ENCODE results near the gene CUL3. TPM values are rescaled to one million over a fixed set of nuclear protein-coding genes. Genes with fewer than 3 reads are reported as not detected.
A peak's percentile ranks its signal among the peaks of the same experiment; 100 is the strongest.
"Not testable (repeated sequence)": the region's sequence is repeated elsewhere in the genome, so short reads cannot be mapped to it uniquely, and the experiment has no call there.

CUL3 gene
- total RNA-seq, 2 donors from 2014 or later: 59.3 to 66.0 TPM

- DNase-seq: peak; percentile 29
- no peak for ATAC-seq
- intact Hi-C loops (cut with DNase I): no loop called here
Observed at GRCh38 chr2:224584111-224584784, 915 bp downstream of the CUL3 start.

GRCh38 chr2:224583033-224583432, 2.1 kb downstream of the CUL3 start:
- ATAC-seq; intact Hi-C loops (cut with DNase I); DNase-seq: not testable (repeated sequence)

GRCh38 chr2:224580248-224580647, 4.9 kb downstream of the CUL3 start:
- DNase-seq (no peak), ATAC-seq (no peak)
- intact Hi-C loops (cut with DNase I): no loop called here

GRCh38 chr2:224579411-224579810, 5.8 kb downstream of the CUL3 start:
- intact Hi-C loops (cut with DNase I): no loop called here
- ATAC-seq (no peak), DNase-seq (no peak)

- intact Hi-C loops (cut with DNase I): no loop called here
- DNase-seq (no peak), ATAC-seq (no peak)
Observed at GRCh38 chr2:224577541-224577940, 7.6 kb downstream of the CUL3 start.

GRCh38 chr2:224576088-224576715, 9.0 kb downstream of the CUL3 start:
- intact Hi-C loops (cut with DNase I): no loop called here
- ATAC-seq: no peak

GRCh38 chr2:224574423-224575084, 10.6 kb downstream of the CUL3 start:
- intact Hi-C loops (cut with DNase I): no loop called here
- ATAC-seq: no peak
- DNase-seq: no peak

More at GRCh38 chr2:224576088-224576715, 9.0 kb downstream of the CUL3 start:
- DNase-seq: no peak

- no peak for ATAC-seq
- no peak for DNase-seq
- intact Hi-C loops (cut with DNase I): no loop called here
Observed at GRCh38 chr2:224573724-224574123, 11.4 kb downstream of the CUL3 start.

- intact Hi-C loops (cut with DNase I): no loop called here
- ATAC-seq (no peak), DNase-seq (no peak)
Observed at GRCh38 chr2:224572338-224572737, 12.8 kb downstream of the CUL3 start.

- intact Hi-C loops (cut with DNase I): no loop called here
Observed at GRCh38 chr2:224570328-224570993, 14.7 kb downstream of the CUL3 start.

GRCh38 chr2:224569654-224570053, 15.5 kb downstream of the CUL3 start:
- DNase-seq: no peak
- intact Hi-C loops (cut with DNase I): no loop called here

More at GRCh38 chr2:224570328-224570993, 14.7 kb downstream of the CUL3 start:
- DNase-seq (no peak), ATAC-seq (peak in 1 of 2 donors; percentile 31)

GRCh38 chr2:224565452-224566035, 19.6 kb downstream of the CUL3 start:
- no peak for DNase-seq
- intact Hi-C loops (cut with DNase I): no loop called here
- ATAC-seq: no peak

More at GRCh38 chr2:224569654-224570053, 15.5 kb downstream of the CUL3 start:
- no peak for ATAC-seq

- DNase-seq (no peak), ATAC-seq (no peak)
- intact Hi-C loops (cut with DNase I): no loop called here
Observed at GRCh38 chr2:224563537-224563936, 21.6 kb downstream of the CUL3 start.

- intact Hi-C loops (cut with DNase I): no loop called here
- ATAC-seq (no peak), DNase-seq (no peak)
Observed at GRCh38 chr2:224562831-224563230, 22.3 kb downstream of the CUL3 start.

GRCh38 chr2:224561234-224562005, 23.7 kb downstream of the CUL3 start:
- intact Hi-C loops (cut with DNase I): no loop called here
- no peak for ATAC-seq

GRCh38 chr2:224560549-224560948, 24.6 kb downstream of the CUL3 start:
- DNase-seq: no peak
- intact Hi-C loops (cut with DNase I): no loop called here
- ATAC-seq: no peak

More at GRCh38 chr2:224561234-224562005, 23.7 kb downstream of the CUL3 start:
- no peak for DNase-seq

- ATAC-seq (no peak), DNase-seq (no peak)
- intact Hi-C loops (cut with DNase I): no loop called here
Observed at GRCh38 chr2:224557610-224558009, 27.6 kb downstream of the CUL3 start.

- ATAC-seq (no peak), DNase-seq (no peak)
- intact Hi-C loops (cut with DNase I): no loop called here
Observed at GRCh38 chr2:224556381-224556780, 28.8 kb downstream of the CUL3 start.
